Inflammatory macrophage treated with lipopolysaccharide for 4 hours (primary cell): ENCODE results near the gene LFNG.

Source experiments
- DNase-seq: peaks from one replicate; pipeline ENCODE4 v3.0.0-alpha.2; 2020

Gene LFNG

GRCh38 chr7:2575733-2576340 lies 56.3 kb downstream of the LFNG start:
- DNase-seq = no peak

GRCh38 chr7:2576742-2577491 lies 57.3 kb downstream of the LFNG start:
- DNase-seq = no peak
